LNCAP (cell line): Measurements from ENCODE around the gene TTC9.

ENCODE experiments used
- CTCF ChIP-seq: fragments of 450-650 bp; IDR thresholded peaks from 2 replicates; pipeline ENCODE4 v1.5.1; 2017; ENCODE audit warnings: mild to moderate bottlenecking

The TTC9 gene

GRCh38 chr14:70660967-70661893 is 19.5 kb downstream of the TTC9 start:
- no peak for TF ChIP-seq CTCF

- TF ChIP-seq CTCF = no peak
Measured at GRCh38 chr14:70662080-70662479, 20.4 kb downstream of the TTC9 start.

GRCh38 chr14:70662816-70663215 is 21.1 kb downstream of the TTC9 start:
- no peak for TF ChIP-seq CTCF

- TF ChIP-seq CTCF = no peak
Measured at GRCh38 chr14:70663707-70664179, 22.0 kb downstream of the TTC9 start.

GRCh38 chr14:70664698-70665447 is 23.2 kb downstream of the TTC9 start:
- TF ChIP-seq CTCF = no peak

GRCh38 chr14:70665448-70666360 is 24.0 kb downstream of the TTC9 start:
- no peak for TF ChIP-seq CTCF

GRCh38 chr14:70666361-70666686 is 24.6 kb downstream of the TTC9 start:
- TF ChIP-seq CTCF = no peak
